ENCODE results near the gene NUTM2D. TPM values are rescaled to one million over a fixed set of nuclear protein-coding genes. Genes with fewer than 3 reads are reported as not detected.

Gene NUTM2D
- total and polyA plus RNA-seq, 8 donors: 2.2 to 13.8 (median 3.0) TPM

Other genes with a start within 250 kb of the NUTM2D start
- gene NUTM2A, start 132.3 kb upstream of the NUTM2D start, total RNA-seq: 1 to 10 TPM in 3 of 6 donors, under 1 TPM in 3; 0.52 to 1.8 (median 0.98) TPM
- gene NUTM2A, start 132.3 kb upstream of the NUTM2D start, polyA plus RNA-seq: 1 to 10 TPM; 1.9 to 3.6 TPM
- gene MINPP1, start 147.1 kb downstream of the NUTM2D start, total RNA-seq: 10 to 100 TPM in 3 of 6 donors, 1 to 10 TPM in 3; 6.1 to 11.9 (median 10.3) TPM
- 1 to 10 TPM; 5.5 to 9.7 TPM for gene MINPP1, start 147.1 kb downstream of the NUTM2D start, polyA plus RNA-seq